ENCODE measurements around the gene STOX1.
"Not testable (repeated sequence)": the region's sequence is repeated elsewhere in the genome, so short reads cannot be mapped to it uniquely, and the experiment has no call there.

The STOX1 gene

DNA sequence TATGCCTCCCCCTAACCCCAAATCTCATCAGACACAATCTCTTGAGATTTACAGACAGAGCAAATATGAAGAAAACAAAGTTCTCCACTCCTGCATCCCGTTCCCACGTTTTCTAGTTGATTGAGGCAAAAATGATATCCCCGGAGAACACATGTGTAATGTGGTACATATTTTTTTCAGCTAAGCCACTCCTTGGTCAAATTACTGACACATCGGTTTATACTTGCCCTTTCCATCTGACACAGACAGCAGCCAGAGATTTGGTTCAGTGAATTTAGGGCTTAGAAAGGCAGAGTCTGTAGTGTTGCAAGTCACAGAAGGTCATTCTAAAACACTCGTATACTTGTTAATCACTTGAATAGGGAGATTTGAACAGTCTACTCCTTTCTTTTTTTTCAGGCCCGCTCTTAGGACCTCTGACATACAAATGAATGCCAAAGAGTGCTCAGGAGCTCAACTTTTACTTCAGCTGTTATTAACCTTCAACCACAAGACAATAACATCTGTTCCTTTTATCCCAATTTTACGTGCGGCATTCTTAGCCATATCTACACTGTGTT lies 71.9 kb downstream of the STOX1 start:
- no peak for DNase-seq

DNA sequence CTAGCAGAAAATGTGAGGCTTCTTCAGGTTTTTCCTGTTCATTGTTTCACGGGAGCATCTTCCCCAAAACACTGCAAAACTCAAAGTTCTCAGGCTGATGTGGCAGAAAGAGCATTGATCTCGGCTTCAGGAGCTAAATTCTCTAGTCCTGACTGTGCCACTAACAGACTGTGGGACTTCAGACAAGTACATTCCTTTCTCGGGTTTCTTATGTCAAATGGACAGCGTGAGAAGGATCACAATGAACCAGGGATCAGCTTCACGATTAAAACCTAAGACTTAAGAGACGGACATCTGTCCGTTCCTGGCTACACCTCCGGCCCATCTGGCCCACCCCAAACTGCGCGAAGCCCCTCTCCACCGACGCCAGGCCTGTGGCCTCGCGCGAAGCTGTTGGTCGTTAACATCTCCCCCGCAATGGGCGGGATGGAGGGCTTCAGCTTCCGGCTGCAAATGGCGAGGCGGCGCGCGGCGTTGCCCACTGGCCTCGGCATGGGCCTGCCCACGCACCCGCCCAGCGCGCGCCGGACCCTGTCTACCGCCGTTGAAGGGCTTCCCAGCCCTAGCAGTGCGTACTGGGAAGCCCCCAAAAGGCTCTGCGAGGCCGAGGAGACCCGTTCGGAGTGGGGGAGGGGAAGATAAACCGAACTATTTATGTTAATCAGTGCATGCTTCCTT lies 73.2 kb downstream of the STOX1 start:
- DNase-seq = no peak

DNA sequence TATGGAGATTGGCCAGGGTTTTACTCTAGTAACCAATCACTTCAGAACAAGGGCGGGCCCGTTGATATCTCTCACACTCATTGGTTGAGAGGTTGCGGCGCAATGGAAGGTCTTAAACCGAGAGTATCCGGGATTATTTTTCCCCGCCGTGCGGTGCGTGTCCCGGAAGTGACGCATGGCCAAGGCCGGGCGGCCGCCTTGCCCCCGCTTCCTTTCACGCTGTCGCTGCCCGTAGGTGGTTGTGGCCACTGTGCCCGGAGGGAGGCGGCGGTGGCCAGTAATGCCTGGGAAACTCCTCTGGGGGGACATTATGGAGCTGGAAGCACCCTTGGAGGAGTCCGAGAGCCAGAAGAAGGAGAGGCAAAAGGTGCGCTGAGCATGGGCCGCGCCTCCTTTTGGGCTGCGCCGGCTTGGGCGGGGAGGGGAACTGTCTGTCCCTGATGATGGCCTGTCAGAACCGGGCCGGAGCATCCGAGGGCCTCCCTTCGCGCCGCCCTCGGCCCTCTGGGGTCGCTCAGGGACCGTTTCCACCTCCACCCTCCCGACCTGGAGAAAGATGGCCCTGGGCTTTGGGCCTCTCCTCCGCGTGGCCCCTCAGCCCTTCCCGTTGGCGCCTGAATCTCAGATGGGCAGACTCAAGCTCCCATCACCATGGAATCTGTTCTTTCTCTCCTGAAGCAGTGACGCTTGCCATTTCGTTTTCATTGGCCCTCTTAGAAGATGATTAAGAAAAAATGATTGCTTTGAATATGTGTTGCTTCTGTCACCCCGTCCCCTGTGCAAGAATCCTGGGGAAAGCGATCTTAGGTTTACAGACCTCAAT lies 74.0 kb downstream of the STOX1 start, which contains the start of gene DDX50:
DDX50 (plus strand) TSS at position 211 of the 823 bp plus-strand sequence; CDS start at position 281, 70 bp downstream.
- DNase-seq = peak; percentile 89

DNA sequence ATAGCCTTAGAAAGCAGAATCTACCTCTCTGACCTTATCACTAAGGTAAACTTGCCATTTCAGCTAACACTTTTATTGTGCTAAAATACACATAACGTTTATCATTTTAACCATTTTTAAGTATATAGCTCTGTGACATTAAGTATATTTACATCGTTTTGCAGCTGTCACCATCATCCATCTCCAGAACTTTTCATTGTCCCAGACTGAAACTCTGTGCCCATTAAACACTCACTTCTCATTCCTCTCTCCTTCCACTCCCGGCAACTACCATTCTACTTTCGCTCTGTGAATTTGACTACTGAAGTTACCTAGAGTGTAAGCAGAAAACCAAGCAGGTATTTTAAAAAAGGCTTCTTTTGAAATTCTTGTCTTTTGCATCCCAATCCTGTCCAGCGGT lies 75.1 kb downstream of the STOX1 start:
- no peak for DNase-seq

DNA sequence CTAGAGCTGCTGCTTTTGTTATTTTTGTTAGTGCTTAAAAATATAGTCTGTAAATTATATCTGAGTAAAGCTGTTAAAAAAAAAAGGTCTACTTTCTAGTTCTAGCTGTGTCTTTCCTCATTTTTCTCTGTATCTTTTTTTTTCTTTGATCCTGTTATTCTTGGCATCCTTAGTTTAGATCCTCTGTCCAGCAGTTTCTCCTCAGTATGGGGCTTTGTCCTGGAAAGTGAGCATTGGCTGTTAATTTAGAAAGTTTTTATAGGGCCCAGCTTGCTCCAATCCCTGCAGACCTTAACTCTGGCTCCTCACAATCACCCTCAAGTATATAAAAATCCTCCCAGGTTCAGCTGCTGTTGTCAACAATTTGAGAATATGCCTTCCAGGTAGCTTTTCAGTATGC lies 97.3 kb downstream of the STOX1 start:
- no peak for DNase-seq

DNA sequence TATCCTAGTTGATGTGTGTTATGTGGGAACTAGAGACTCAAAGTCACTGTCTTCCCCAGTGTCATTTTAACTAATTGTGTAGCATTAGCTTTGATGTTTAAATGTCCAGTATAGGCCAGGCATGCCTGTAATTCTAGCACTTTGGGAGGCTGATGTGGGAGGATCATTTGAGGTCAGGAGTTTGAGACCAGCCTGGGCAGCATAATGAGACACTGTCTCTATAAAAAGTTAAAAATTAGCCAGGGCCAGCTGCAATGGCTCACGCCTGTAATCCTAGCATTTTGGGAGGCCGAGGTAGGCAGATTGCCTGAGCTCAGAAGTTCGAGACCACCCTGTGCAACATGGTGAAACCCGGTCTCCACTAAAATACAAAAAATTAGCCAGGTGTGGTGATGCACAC lies 98.2 kb downstream of the STOX1 start:
- DNase-seq = no peak

DNA sequence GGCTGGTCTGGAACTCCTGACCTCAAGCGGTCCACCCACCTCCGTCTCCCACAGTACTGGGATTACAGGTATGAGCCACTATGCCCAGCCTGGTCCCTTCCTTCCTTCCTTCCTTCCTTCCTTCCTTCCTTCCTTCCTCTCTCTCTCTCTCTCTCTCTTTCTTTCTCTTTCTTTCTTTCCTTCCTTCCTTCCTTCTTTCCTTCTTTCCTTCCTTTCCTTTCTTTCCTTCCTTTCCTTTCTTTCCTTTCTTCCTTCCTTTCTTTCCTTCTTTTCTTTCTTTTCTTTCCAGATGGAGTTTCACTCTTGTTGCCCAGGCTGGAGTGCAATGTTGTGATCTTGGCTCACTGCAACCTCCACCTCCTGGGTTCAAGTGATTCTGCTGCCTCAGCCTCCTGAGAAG lies 101.8 kb downstream of the STOX1 start:
- not testable (repeated sequence) for DNase-seq

DNA sequence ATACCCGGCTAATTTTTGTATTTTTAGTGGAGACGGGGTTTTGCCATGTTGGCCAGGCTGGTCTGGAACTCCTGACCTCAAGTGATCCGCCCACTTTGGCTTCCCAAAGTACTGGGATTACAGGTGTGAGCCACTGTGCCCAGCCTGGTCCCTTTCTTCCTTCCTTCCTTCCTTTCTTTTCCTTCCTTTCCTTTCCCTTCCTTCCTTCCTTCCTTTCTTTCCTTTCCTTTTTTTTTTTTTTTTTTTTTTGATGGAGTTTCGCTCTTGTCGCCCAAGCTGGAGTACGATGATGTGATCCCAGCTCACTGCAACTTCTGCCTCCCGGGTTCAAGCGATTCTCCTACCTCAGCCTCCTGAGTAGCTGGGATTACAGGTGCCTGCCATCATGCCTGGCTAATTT lies 102.6 kb downstream of the STOX1 start:
- not testable (repeated sequence) for DNase-seq

DNA sequence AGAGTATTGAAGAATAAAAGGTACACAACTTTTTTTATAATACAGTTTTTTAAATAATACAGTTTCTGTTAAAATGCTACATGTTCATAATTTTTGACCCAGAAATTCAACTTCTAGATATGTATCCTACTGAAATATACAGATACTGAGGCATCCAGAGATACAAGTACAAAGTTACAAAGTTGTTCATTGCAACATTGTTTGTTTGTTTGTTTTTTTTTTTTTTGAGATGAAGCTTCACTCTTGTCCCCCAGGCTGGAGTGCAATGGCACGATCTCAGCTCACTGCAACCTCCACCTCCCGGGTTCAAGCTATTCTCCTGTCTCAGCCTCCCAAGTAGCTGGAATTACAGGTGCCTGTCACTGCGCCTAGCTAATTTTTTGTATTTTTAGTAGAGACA lies 105.5 kb downstream of the STOX1 start:
- not testable (repeated sequence) for DNase-seq

DNA sequence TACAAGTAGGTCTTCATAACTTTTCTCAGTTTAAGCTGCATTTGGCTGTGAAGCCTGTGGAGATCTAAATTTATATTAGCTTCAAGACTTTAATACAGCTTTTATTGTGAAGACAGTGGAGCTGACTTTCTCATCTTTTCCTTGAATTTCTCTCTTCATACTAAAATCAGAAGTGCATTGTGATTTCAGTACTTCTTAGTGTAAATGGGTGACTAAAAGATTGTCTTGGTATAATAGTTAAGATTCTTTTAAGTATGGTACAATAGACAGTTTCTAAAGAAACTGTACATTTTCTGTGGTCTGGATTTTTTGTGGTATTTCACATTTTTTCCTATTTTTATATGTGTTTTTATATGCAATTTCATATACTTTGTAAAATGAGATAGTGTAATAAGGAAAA lies 107.7 kb downstream of the STOX1 start:
- no peak for DNase-seq

DNA sequence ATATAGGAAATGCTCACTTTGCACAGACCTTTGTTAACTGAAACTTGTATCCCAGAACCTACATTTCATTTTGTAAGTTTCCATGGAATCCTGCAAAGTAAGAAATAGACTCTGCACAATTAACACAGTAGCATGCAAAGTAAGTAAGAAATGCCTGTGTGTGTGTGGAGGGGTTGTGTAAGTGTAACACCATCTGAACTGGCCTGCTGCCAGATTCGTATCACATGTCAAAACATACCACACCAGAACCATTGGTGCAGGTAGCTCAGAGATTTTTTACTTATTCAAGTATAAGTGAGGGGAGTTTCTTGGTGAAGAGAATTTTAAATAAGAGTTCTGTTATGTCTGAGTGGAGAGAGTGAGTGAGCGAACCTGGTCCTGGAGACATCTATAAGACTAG lies 110.8 kb downstream of the STOX1 start:
- DNase-seq = no peak

DNA sequence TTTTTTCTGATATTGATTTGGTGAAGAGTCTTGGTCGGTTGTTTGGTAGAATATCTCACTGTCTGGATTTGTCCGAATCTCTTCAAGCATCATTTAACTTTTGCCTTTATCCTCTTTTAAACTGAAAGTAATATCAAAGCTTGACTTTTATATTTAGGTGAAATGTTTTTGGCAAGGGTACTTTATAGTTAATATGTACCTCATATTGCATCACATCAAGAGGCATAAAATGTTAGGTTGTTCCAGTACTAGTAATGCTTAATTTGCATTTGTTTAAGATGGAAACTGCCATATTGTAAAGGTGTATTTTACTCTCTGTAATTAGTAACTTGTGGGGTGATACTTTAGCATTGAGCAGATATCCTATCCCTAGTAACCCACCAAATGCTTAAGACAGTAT lies 111.6 kb downstream of the STOX1 start:
- DNase-seq = no peak

DNA sequence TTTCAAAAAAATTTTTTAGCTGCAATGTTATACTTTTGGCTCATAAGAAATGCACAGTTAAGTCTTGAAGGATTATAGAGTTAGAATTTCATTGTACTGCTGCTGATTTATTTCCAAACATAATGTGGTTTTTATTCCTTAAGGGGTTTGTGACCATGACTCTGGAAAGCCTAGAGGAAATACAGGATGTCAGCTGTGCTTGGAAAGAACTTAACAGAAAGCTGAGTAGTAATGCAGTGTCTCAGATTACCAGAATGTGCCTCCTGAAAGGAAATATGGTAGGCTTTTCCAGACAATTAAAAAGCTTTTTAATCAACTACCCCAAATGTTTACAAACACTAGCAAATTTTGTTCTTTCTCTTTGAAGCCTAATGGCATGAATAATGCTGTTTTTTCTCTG lies 113.6 kb downstream of the STOX1 start:
- DNase-seq = not testable (repeated sequence)
